ENCODE results near the gene LHFPL2. TPM values are rescaled to one million over a fixed set of nuclear protein-coding genes. Genes with fewer than 3 reads are reported as not detected.
A peak's percentile ranks its signal among the peaks of the same experiment; 100 is the strongest.

Gene LHFPL2
- total RNA-seq, 2 donors from 2014 or later: 30.1 to 72.6 TPM

DNA sequence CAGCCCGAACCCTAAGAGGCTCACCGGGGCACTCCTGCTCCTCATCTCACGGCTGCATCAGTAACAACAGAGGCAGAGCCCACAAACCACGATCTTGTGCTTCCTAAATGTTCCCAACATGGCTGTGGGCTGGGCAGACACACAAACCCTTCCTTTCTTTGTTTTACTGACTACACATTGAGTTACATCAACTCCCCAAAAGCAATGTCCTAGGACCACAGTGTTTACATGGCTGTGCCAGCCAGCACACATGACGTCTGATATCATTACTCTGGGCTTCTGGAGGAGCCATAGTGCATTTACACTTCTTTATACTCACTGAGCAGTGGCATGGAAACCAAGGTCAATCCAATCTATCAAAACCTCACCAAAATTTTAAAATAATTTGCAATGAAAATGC, 101.4 kb downstream of the LHFPL2 start:
- Histone ChIP-seq H3K9me3 (no peaks in the 10 kb centered on the region), H3K4me1 (ENCODE audit: control insufficient read depth in 1 of 2, low read depth in 2 of 2) (peaks cover 20 to 70% of the 10 kb centered on the region in 2 donors), H3K4me3 (peak overlapping the region; percentile 34), H3K27ac (peak overlapping the region; percentile 89 to 92), H3K36me3 (no peaks in the 10 kb centered on the region), H3K27me3 (replicated peaks; ENCODE audit: insufficient read depth) (no peaks in the 10 kb centered on the region)
- TF ChIP-seq, protein P1, sequence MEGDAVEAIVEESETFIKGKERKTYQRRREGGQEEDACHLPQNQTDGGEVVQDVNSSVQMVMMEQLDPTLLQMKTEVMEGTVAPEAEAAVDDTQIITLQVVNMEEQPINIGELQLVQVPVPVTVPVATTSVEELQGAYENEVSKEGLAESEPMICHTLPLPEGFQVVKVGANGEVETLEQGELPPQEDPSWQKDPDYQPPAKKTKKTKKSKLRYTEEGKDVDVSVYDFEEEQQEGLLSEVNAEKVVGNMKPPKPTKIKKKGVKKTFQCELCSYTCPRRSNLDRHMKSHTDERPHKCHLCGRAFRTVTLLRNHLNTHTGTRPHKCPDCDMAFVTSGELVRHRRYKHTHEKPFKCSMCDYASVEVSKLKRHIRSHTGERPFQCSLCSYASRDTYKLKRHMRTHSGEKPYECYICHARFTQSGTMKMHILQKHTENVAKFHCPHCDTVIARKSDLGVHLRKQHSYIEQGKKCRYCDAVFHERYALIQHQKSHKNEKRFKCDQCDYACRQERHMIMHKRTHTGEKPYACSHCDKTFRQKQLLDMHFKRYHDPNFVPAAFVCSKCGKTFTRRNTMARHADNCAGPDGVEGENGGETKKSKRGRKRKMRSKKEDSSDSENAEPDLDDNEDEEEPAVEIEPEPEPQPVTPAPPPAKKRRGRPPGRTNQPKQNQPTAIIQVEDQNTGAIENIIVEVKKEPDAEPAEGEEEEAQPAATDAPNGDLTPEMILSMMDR (IDR thresholded peaks at IDR 0.05): no peak
- no peak for ATAC-seq (ENCODE audit: insufficient number of reproducible peaks, low FRiP score, low read depth)
- DNase-seq (ENCODE audit: low spot score): no peak

DNA sequence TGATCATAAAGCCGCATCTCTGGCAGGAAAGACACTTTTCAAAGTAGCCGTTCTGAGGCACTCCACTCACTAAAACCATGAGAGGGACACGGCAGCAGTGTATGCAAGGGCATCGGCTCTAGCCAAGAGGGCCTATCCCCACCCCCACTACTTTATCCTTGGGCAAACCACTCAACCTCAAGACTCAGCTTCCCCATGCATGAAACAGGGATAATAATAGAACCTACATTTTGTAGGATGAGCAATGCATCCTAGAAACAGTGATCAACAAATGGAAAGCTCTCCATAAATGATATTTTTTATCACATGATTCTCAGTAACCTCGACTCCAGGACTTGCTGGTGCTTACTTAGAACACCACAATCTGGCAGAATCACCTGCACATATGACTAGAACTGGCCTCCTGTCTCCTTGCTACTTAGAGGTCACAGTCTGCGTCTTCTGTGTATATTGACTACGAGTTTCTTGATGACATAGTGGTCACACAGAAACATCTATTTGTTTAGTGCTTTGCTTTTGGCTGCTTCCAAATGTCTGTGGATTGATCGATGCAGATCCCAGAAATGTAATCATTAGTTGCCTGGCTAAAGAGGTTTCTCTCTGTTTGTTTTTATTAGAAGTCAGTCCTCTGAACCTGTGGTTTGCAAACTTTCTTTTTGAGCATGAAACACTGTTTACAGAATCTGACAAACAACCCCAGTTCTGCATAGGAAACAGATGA, 102.1 kb downstream of the LHFPL2 start:
- peaks cover 20 to 76% of the 10 kb centered on the region in 2 donors for H3K4me1 ChIP-seq (ENCODE audit: control insufficient read depth in 1 of 2, low read depth in 2 of 2)
- DNase-seq (ENCODE audit: low spot score): no peak
- H3K27ac ChIP-seq: peak overlapping the region; percentile 89 to 92
- no peaks in the 10 kb centered on the region for H3K27me3 ChIP-seq (replicated peaks; ENCODE audit: insufficient read depth)
- TF ChIP-seq, protein P1 (IDR thresholded peaks at IDR 0.05): no peak
- H3K9me3 ChIP-seq: no peaks in the 10 kb centered on the region
- H3K36me3 ChIP-seq: no peaks in the 10 kb centered on the region
- no peak for ATAC-seq (ENCODE audit: insufficient number of reproducible peaks, low FRiP score, low read depth)
- no peak overlapping the region for H3K4me3 ChIP-seq

DNA sequence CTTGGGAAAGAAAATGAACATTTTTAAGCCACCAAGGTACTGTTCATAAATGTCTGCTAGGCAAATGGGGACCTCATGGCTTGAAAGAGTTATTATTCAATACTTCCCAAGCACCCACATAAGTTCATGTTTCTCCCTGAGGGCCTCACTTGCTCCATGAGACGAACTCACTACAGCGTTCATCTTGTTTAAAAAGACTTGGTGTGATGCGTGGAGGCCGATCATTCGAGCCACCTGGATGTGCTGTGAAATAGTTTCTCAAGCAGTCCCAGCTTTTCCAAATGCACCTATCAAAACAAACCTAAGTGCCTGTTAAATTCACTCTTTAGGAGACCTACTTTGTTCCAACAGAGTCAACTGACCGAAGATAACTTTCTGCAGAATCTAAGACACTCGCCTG, 103.2 kb downstream of the LHFPL2 start:
- Histone ChIP-seq H3K27me3 (replicated peaks; ENCODE audit: insufficient read depth) (no peaks in the 10 kb centered on the region), H3K4me3 (no peak overlapping the region), H3K27ac (no peak overlapping the region), H3K36me3 (no peaks in the 10 kb centered on the region), H3K9me3 (no peaks in the 10 kb centered on the region), H3K4me1 (ENCODE audit: control insufficient read depth in 1 of 2, low read depth in 2 of 2) (peaks cover 23 to 80% of the 10 kb centered on the region in 2 donors)
- ATAC-seq (ENCODE audit: insufficient number of reproducible peaks, low FRiP score, low read depth) (no peak), DNase-seq (ENCODE audit: low spot score) (no peak)
- TF ChIP-seq, protein P1 (IDR thresholded peaks at IDR 0.05): no peak

DNA sequence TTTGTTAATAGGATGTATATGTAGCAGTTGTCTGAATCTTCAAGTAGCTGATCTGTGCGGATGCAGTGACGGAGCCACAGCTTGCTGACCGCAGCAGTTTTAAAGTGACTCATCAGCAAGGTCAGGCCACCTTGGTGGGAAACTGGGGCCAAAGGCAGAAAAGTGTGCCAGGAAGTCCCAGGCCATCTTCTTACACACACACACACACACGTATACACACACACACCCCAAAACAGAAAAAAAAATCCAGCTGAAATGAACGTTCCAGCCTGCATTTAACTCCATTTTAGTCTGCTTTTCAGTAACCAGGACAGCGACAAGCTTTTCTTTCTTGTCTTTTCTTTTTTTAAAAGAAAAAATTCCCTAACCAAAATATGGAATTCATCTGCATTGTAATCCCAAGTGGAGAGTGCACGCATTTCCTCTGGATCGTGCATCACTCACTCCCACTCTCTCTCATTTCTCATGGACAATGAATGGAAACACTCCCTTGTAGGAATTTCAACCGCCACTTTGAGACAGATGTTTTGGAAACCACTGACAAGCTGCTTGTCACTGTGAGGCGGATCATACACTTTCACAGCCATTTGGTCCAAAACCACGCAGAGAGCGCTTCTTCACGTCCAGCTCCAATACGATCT, 103.9 kb downstream of the LHFPL2 start:
- Histone ChIP-seq H3K27ac (no peak overlapping the region), H3K27me3 (replicated peaks; ENCODE audit: insufficient read depth) (no peaks in the 10 kb centered on the region), H3K4me1 (ENCODE audit: control insufficient read depth in 1 of 2, low read depth in 2 of 2) (peaks cover 23 to 88% of the 10 kb centered on the region in 2 donors), H3K36me3 (no peaks in the 10 kb centered on the region), H3K9me3 (no peaks in the 10 kb centered on the region), H3K4me3 (no peak overlapping the region)
- TF ChIP-seq, protein P1 (IDR thresholded peaks at IDR 0.05): no peak
- DNase-seq (ENCODE audit: low spot score) (no peak), ATAC-seq (ENCODE audit: insufficient number of reproducible peaks, low FRiP score, low read depth) (no peak)

DNA sequence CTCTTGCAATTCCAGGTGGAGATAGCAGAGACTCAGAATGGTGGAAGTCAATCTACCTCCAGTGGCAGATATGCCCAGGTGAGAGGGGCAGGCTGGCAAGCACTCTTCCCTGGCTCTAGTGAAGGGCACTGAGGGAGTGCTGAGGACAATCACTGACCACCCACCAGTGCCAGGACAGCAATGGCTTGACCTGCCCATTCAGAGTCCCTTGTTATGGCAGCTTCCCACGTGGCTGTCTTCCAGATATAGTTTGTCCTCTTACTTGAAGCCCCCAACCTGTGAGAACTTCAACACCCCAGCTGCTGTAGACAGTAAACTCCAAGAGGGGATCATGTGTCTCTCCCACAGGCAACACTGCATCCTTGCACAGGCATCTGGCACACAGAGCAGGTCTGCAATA, 104.7 kb downstream of the LHFPL2 start:
- H3K27ac ChIP-seq: no peak overlapping the region

More for the DNA sequence above, 104.7 kb downstream of the LHFPL2 start:
- Histone ChIP-seq H3K9me3 (no peaks in the 10 kb centered on the region), H3K27me3 (replicated peaks; ENCODE audit: insufficient read depth) (no peaks in the 10 kb centered on the region), H3K4me3 (no peak overlapping the region), H3K4me1 (ENCODE audit: control insufficient read depth in 1 of 2, low read depth in 2 of 2) (peaks cover 23 to 86% of the 10 kb centered on the region in 2 donors), H3K36me3 (no peaks in the 10 kb centered on the region)
- ATAC-seq (ENCODE audit: insufficient number of reproducible peaks, low FRiP score, low read depth) (no peak), DNase-seq (ENCODE audit: low spot score) (no peak)
- TF ChIP-seq, protein P1 (IDR thresholded peaks at IDR 0.05): no peak
